ENCODE data around the gene AHCTF1. TPM values are rescaled to one million over a fixed set of nuclear protein-coding genes. Genes with fewer than 3 reads are reported as not detected.
"Not testable (repeated sequence)": the region's sequence is repeated elsewhere in the genome, so short reads cannot be mapped to it uniquely, and the experiment has no call there.

The AHCTF1 gene
- total RNA-seq, 1 donor from 2014 or later: 20.2 TPM

DNA sequence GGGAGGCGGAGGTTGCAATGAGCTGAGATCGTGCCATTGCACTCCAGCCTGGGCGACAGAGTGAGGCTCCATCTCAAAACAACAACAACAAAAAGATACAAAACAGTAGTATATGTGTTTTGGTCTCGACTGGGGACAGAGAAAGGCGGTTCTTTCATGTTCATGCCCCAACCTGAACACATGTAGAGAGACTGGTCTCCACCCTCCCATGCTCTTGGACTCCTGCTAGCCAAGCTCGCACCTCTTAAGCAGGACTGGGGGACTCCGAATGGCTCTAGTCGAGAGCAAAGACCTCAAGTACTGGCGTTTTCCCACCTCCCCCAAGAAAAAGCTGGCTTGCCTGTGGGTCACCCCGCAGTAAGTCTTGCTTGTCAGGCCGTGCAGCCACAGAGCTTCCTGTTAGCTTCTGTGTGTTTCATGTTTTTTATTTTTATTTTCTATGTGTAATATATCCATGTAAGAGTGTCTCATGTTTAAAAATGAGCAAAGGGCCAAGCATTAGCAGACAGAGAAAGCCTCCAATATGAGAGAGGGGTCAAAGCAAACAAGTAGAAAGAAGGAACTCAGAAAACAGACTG lies 116.0 kb downstream of the AHCTF1 start:
- H3K9me3 Mint-ChIP-seq (ENCODE audit: unreplicated experiment): no peaks in the 10 kb centered on the region
- DNase-seq (ENCODE audit: low spot score): no peak
- no peak overlapping the region for H3K4me3 Mint-ChIP-seq (ENCODE audit: unreplicated experiment)
- TF ChIP-seq, protein P1, sequence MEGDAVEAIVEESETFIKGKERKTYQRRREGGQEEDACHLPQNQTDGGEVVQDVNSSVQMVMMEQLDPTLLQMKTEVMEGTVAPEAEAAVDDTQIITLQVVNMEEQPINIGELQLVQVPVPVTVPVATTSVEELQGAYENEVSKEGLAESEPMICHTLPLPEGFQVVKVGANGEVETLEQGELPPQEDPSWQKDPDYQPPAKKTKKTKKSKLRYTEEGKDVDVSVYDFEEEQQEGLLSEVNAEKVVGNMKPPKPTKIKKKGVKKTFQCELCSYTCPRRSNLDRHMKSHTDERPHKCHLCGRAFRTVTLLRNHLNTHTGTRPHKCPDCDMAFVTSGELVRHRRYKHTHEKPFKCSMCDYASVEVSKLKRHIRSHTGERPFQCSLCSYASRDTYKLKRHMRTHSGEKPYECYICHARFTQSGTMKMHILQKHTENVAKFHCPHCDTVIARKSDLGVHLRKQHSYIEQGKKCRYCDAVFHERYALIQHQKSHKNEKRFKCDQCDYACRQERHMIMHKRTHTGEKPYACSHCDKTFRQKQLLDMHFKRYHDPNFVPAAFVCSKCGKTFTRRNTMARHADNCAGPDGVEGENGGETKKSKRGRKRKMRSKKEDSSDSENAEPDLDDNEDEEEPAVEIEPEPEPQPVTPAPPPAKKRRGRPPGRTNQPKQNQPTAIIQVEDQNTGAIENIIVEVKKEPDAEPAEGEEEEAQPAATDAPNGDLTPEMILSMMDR (IDR thresholded peaks at IDR 0.05; ENCODE audit: unreplicated experiment): no peak
- H3K36me3 Mint-ChIP-seq (ENCODE audit: low read depth, unreplicated experiment): peaks cover 8% of the 10 kb centered on the region
- H3K27me3 Mint-ChIP-seq (ENCODE audit: unreplicated experiment): peaks cover 9% of the 10 kb centered on the region
- H3K27ac Mint-ChIP-seq (ENCODE audit: unreplicated experiment): no peak overlapping the region
- no peaks in the 10 kb centered on the region for H3K4me1 Mint-ChIP-seq (ENCODE audit: unreplicated experiment)

DNA sequence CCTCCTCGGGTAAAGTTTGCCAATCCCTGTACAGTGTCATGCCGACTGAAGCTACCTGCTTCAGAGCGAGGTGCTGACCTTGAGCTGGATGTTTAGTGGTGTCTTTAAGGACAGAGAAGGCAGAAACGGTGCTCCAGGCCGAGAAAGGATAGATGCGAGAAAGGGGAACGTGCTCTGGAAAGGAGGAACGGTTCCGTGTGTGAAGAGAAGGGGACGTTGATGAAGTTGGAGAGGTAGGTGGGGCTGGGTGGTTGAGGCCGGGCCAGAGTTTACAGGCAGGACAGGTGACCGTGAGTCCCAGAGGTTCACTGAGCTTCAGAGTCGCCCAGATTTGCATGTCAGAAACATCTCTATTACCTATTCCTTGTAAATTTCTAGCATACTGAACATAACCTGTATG lies 116.9 kb downstream of the AHCTF1 start:
- H3K4me3 Mint-ChIP-seq (ENCODE audit: unreplicated experiment): no peak overlapping the region
- no peak for DNase-seq (ENCODE audit: low spot score)
- TF ChIP-seq, protein P1 (IDR thresholded peaks at IDR 0.05; ENCODE audit: unreplicated experiment): no peak
- H3K36me3 Mint-ChIP-seq (ENCODE audit: low read depth, unreplicated experiment): peaks cover 8% of the 10 kb centered on the region
- no peaks in the 10 kb centered on the region for H3K9me3 Mint-ChIP-seq (ENCODE audit: unreplicated experiment)
- no peak overlapping the region for H3K27ac Mint-ChIP-seq (ENCODE audit: unreplicated experiment)
- no peaks in the 10 kb centered on the region for H3K4me1 Mint-ChIP-seq (ENCODE audit: unreplicated experiment)
- peaks cover 9% of the 10 kb centered on the region for H3K27me3 Mint-ChIP-seq (ENCODE audit: unreplicated experiment)

DNA sequence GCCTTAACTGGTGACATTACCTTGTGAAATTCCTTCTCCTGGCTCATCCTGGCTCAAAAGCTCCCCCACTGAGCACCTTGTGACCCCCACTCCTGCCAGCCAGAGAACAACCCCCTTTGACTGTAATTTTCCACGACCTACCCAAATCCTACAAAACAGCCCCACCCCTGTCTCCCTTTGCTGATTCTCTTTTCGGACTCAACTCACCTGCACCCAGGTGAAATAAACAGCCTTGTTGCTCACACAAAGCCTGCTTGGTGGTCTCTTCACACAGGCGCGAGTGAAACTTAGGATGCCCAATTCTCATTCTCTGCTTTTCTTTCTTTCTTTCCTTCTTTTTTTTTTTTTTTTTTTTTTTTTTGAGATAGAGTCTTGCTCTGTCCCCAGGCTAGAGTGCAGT lies 118.4 kb downstream of the AHCTF1 start:
- H3K27ac Mint-ChIP-seq (ENCODE audit: unreplicated experiment); H3K4me1 Mint-ChIP-seq (ENCODE audit: unreplicated experiment); DNase-seq (ENCODE audit: low spot score); H3K9me3 Mint-ChIP-seq (ENCODE audit: unreplicated experiment); H3K27me3 Mint-ChIP-seq (ENCODE audit: unreplicated experiment); H3K4me3 Mint-ChIP-seq (ENCODE audit: unreplicated experiment); H3K36me3 Mint-ChIP-seq (ENCODE audit: low read depth, unreplicated experiment): not testable (repeated sequence)

DNA sequence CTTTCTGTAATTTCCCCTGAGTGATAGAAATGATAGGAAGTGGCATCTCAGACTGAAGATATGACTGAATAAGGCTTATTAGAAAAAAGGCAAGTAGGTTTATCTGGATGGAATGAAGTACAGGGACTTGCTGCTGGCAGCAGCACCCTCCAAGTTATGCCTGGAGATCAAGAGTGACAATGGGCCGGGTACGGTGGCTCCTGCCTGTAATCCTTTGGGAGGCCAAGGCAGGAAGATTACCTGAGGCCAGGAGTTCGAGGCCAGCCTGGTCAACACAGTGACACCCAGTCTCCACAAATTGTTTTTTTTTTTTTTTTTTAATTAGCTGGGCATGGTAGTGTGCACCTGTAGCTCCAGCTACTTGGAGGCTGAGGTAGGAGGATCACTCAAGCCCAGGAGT lies 119.8 kb downstream of the AHCTF1 start:
- no peaks in the 10 kb centered on the region for H3K9me3 Mint-ChIP-seq (ENCODE audit: unreplicated experiment)
- no peak overlapping the region for H3K27ac Mint-ChIP-seq (ENCODE audit: unreplicated experiment)
- H3K27me3 Mint-ChIP-seq (ENCODE audit: unreplicated experiment): peaks cover 3% of the 10 kb centered on the region
- TF ChIP-seq, protein P1 (IDR thresholded peaks at IDR 0.05; ENCODE audit: unreplicated experiment): no peak
- DNase-seq (ENCODE audit: low spot score): no peak
- H3K36me3 Mint-ChIP-seq (ENCODE audit: low read depth, unreplicated experiment): no peaks in the 10 kb centered on the region
- no peak overlapping the region for H3K4me3 Mint-ChIP-seq (ENCODE audit: unreplicated experiment)
- H3K4me1 Mint-ChIP-seq (ENCODE audit: unreplicated experiment): no peaks in the 10 kb centered on the region

DNA sequence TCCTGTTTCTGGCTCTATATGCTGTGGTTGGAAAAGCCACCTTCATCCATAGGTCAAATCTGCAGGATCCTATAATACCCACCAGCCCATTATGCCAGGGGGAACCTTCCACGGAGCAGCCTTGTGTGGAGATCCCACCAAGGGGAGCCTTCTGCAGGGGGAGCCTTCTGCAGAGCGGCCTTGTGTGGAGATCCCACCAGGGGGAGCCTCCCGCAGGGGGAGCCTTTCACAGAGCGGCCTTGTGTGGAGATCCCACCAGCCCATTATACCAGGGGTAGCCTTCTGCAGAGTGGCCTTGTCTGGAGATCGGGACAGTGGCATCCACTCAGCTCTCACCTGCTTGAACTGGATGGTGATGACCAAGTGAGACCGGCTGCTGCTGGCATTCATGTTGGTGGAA lies 122.3 kb downstream of the AHCTF1 start:
- Mint-ChIP-seq H3K27ac (ENCODE audit: unreplicated experiment) (no peak overlapping the region), H3K9me3 (ENCODE audit: unreplicated experiment) (no peaks in the 10 kb centered on the region), H3K36me3 (ENCODE audit: low read depth, unreplicated experiment) (no peaks in the 10 kb centered on the region), H3K27me3 (ENCODE audit: unreplicated experiment) (peaks cover 4% of the 10 kb centered on the region), H3K4me3 (ENCODE audit: unreplicated experiment) (no peak overlapping the region), H3K4me1 (ENCODE audit: unreplicated experiment) (no peaks in the 10 kb centered on the region)
- TF ChIP-seq, protein P1 (IDR thresholded peaks at IDR 0.05; ENCODE audit: unreplicated experiment): no peak
- no peak for DNase-seq (ENCODE audit: low spot score)

Data from endothelial cell (in vitro differentiated cells).